A549 (cell line): ENCODE measurements around the gene TET2. TPM values are rescaled to one million over a fixed set of nuclear protein-coding genes. Genes with fewer than 3 reads are reported as not detected.
A peak's percentile ranks its signal among the peaks of the same experiment; 100 is the strongest.

Experiments
- ATAC-seq, 2 experiments: fragments of 200-7000 bp in 1 of 2; fragments of >200 bp in 1 of 2; cut with Nextera tagmentation in 1 of 2; cut with Tn5 transposase in 1 of 2; 3 replicates each; pipeline versions ENCODE4 v1.8.0 to v1.9.1; 2018 to 2020; ENCODE audit warnings: mild to moderate bottlenecking in 1 of 2, moderate library complexity in 1 of 2
- CTCF ChIA-PET: fragments of 300-600 bp; sonication (Branson Sonifier 250); formaldehyde crosslinking; extraction: SDS; loops from one replicate; lab custom pipeline; 2021; ENCODE audit warnings: antibody characterized with exemption, inconsistent platforms; lab: Yijun Ruan, JAX
- POLR2A ChIA-PET: fragments of 350-600 bp; formaldehyde crosslinking; extraction: SDS; loops from one replicate; lab custom pipeline; 2021; ENCODE audit warnings: antibody characterized with exemption, inconsistent platforms; lab: Yijun Ruan, JAX
- DNase-seq, 2 experiments: peaks; one replicate each; pipeline versions ENCODE4 v3.0.0 to v3.0.0-alpha.2; 2011 to 2016; ENCODE audit warnings: low read depth in 1 of 2, low spot score in 1 of 2
- FAIRE-seq: peaks from 2 replicates; lab custom pipeline; 2011; peaks lifted over from hg19 to GRCh38; lab: Jason Lieb, UNC
- H3K27ac ChIP-seq, 2 experiments: fragments of >200 bp; sonication (Bioruptor Twin); formaldehyde crosslinking; 3 replicates each; pipeline ENCODE4 v1.5.1; 2016 to 2017
- H3K4me1 ChIP-seq: fragments of >200 bp; sonication (Bioruptor Twin); formaldehyde crosslinking; 3 replicates; pipeline ENCODE4 v1.6.1; 2016
- H3K4me2 ChIP-seq: fragments of >200 bp; sonication (Bioruptor Twin); formaldehyde crosslinking; 3 replicates; pipeline ENCODE4 v1.6.1; 2016
- H3K4me3 ChIP-seq: fragments of >200 bp; sonication (Bioruptor Twin); formaldehyde crosslinking; 3 replicates; pipeline ENCODE4 v1.5.1; 2016
- H3K9me3 ChIP-seq: fragments of >200 bp; sonication (Bioruptor Twin); formaldehyde crosslinking; 3 replicates; pipeline ENCODE4 v1.6.1; 2016
- CEBPB ChIP-seq, 2 experiments: fragments of >200 bp in 1 of 2; sonication (Bioruptor Twin) in 1 of 2; formaldehyde crosslinking in 1 of 2; IDR thresholded peaks; 2 replicates each; pipeline ENCODE4 v1.6.1; 2012 to 2016
- CHD2 ChIP-seq: fragments of 150-350 bp; IDR thresholded peaks from 2 replicates; pipeline ENCODE4 v1.6.1; 2014; ENCODE audit warnings: low read length; ENCODE audit not compliant: partially characterized antibody
- CHD4 ChIP-seq: fragments of 200-600 bp; sonication (generic); IDR thresholded peaks from 2 replicates; pipeline ENCODE4 v1.6.1; 2016; ENCODE audit warnings: antibody characterized with exemption, mild to moderate bottlenecking, borderline replicate concordance
- EHMT2 ChIP-seq: fragments of 200-600 bp; sonication (generic); IDR thresholded peaks from 2 replicates; pipeline ENCODE4 v1.6.1; 2016; ENCODE audit warnings: antibody characterized with exemption, low read depth, mild to moderate bottlenecking, moderate library complexity
- EP300 ChIP-seq, 2 experiments: fragments of >200 bp; sonication (Bioruptor Twin); formaldehyde crosslinking; IDR thresholded peaks; 2 replicates in 1 of 2; 3 replicates in 1 of 2; pipeline ENCODE4 v1.6.1; 2016 to 2017
- HOXB5 ChIP-seq: fragments of 250-450 bp; sonication (Bioruptor Pico); IDR thresholded peaks from 2 replicates; pipeline ENCODE4 v1.5.0; 2020; ENCODE audit warnings: mild to moderate bottlenecking, moderate library complexity
- JUN ChIP-seq, 2 experiments: fragments of >200 bp; sonication (Bioruptor Twin); formaldehyde crosslinking; IDR thresholded peaks; 2 replicates in 1 of 2; 3 replicates in 1 of 2; pipeline ENCODE4 v1.6.1; 2016 to 2017
- JUNB ChIP-seq: fragments of >200 bp; sonication (Bioruptor Twin); formaldehyde crosslinking; IDR thresholded peaks from 2 replicates; pipeline ENCODE4 v1.6.1; 2016
- KDM1A ChIP-seq: fragments of 200-600 bp; sonication (generic); IDR thresholded peaks from 2 replicates; pipeline ENCODE4 v1.6.1; 2016; ENCODE audit warnings: low read depth, mild to moderate bottlenecking
- MAFK ChIP-seq: fragments of 450-650 bp; IDR thresholded peaks from 2 replicates; pipeline ENCODE4 v1.6.1; 2014; ENCODE audit not compliant: partially characterized antibody
- NR3C1 ChIP-seq: fragments of >200 bp; sonication (Bioruptor Twin); formaldehyde crosslinking; IDR thresholded peaks from 3 replicates; pipeline ENCODE4 v1.6.1; 2017
- PHF8 ChIP-seq: fragments of 200-600 bp; sonication (generic); IDR thresholded peaks from 2 replicates; pipeline ENCODE4 v1.6.1; 2016; ENCODE audit warnings: low read depth, mild to moderate bottlenecking, antibody characterized with exemption, moderate library complexity, borderline replicate concordance
- TFCP2L1 ChIP-seq: fragments of 250-450 bp; sonication (Bioruptor Pico); IDR thresholded peaks from 2 replicates; pipeline ENCODE4 v1.5.0; 2021; ENCODE audit warnings: mild to moderate bottlenecking
- TP53 ChIP-seq: fragments of 250-450 bp; sonication (Bioruptor Pico); IDR thresholded peaks from 2 replicates; pipeline ENCODE4 v1.5.0; 2021; ENCODE audit warnings: mild to moderate bottlenecking, moderate library complexity
- ZSCAN20 ChIP-seq: fragments of 250-450 bp; sonication (Bioruptor Pico); IDR thresholded peaks from 2 replicates; pipeline ENCODE4 v1.8.0; 2022; ENCODE audit warnings: mild to moderate bottlenecking, moderate library complexity
- WGBS: methylation state at CpG from one replicate; pipeline ENCODE4 v1.1.6; 2017; ENCODE audit errors: missing lambda C conversion rate; 5-methylcytosine and 5-hydroxymethylcytosine counted together
- polyA plus RNA-seq, 4 experiments: library from polyadenylated mRNA; depleted of rRNA in 3 of 4; stranded (reverse); fragments of >200 nt; fragmentation: RNase III in 1 of 4; extraction: RNeasy Plus Mini Kit Qiagen cat#74134 plus additional on column Dnase treatment in 1 of 4; gene quantifications; 2 replicates in 3 of 4; 3 replicates in 1 of 4; pipeline ENCODE4 v1.2.3, GENCODE V29; 2011 to 2017
- TF ChIP-seq, protein P1 (sequence below): fragments of >200 bp; sonication (Bioruptor Twin); formaldehyde crosslinking; IDR thresholded peaks from 3 replicates; pipeline ENCODE4 v1.6.1; 2016
- TF ChIP-seq, protein P2 (sequence below): fragments of >200 bp; sonication (Bioruptor Twin); formaldehyde crosslinking; IDR thresholded peaks from 3 replicates; pipeline ENCODE4 v1.5.1; 2016

Gene TET2
- polyA plus RNA-seq, 2 of the 4 experiments (the other 2 are of a cell fraction): 2.2 to 6.6 TPM

DNA sequence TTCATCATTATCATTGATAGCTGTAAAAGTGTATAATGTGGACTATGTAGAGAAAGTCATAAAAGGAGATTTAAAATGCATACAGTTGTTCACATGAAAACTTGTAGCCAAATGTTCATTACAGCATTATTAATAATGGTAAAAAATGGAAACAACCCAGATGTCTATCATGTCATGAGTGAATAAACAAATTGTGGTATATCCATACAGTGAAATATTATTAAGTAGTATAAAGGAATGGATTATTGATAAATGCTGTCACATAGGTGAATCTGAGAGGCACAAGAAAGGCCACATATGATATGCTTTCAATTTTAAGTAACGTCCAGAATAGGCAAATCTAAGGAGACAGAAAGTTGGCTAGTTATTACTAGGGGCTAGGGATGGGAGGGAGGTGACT is 7.1 kb downstream of the TET2 start:
- CTCF ChIA-PET: no interaction called here
- no peak for TF ChIP-seq PHF8
- TF ChIP-seq JUNB: no peak
- no peak for TF ChIP-seq HOXB5 (CRISPR knock-in tag)
- no peak for TF ChIP-seq TP53 (CRISPR knock-in tag)
- TF ChIP-seq, all 56 proteins: peak for 0
- Histone ChIP-seq H3K9me3 (no peaks in the 10 kb centered on the region), H3K4me2 (no peak overlapping the region), H3K27ac (no peak overlapping the region), H3K4me3 (no peak overlapping the region), H3K4me1 (peaks cover 25% of the 10 kb centered on the region; the same call in 2 of the 3 replicates)
- no peak for ATAC-seq
- no peak for FAIRE-seq
- POLR2A ChIA-PET: no interaction called here
- DNase-seq: no peak
- 88% methylated on average over 1 of the region's 1 CpG for WGBS

GRCh38 chr4:105154576-105154975 is 7.9 kb downstream of the TET2 start:
- ChIA-PET CTCF (interaction anchor here (0.8 kb wide), 1 partner anchor 14 kb away, joined by 3 read pairs; no protein-coding TSS in a partner anchor), POLR2A (no interaction called here)
- Histone ChIP-seq H3K4me2 (no peak overlapping the region), H3K4me1 (peaks cover 20% of the 10 kb centered on the region; the same call in 2 of the 3 replicates), H3K27ac (no peak overlapping the region), H3K4me3 (no peak overlapping the region), H3K9me3 (no peaks in the 10 kb centered on the region)
- TF ChIP-seq EP300 (IDR thresholded peaks at IDR 0.05) (no peak), JUN (IDR thresholded peaks at IDR 0.05) (no peak), KDM1A (no peak), EHMT2 (no peak), MAFK (no peak)
- TF ChIP-seq, protein P1, sequence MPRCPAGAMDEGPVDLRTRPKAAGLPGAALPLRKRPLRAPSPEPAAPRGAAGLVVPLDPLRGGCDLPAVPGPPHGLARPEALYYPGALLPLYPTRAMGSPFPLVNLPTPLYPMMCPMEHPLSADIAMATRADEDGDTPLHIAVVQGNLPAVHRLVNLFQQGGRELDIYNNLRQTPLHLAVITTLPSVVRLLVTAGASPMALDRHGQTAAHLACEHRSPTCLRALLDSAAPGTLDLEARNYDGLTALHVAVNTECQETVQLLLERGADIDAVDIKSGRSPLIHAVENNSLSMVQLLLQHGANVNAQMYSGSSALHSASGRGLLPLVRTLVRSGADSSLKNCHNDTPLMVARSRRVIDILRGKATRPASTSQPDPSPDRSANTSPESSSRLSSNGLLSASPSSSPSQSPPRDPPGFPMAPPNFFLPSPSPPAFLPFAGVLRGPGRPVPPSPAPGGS: no peak
- FAIRE-seq (no peak), ATAC-seq (no peak), DNase-seq (no peak)
- WGBS: 100% methylated on average over 5 of the region's 5 CpGs

DNA sequence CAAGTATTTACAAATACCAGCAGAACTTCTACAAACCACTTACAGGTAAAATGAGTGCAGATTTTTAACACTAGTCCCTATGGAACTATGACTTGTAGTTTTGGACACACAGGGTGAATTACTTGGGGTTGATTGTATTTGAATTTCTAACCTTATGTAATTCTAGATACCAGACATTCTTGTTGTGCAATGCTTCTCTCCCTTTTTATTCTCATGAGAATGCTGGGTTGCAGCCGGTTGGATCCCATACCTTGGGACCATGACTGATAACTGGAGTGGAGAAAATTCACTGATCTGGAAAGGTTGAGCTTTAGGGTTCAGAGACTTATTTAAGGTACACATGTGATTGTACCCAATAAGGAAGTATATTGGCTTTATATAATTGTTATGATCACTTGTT is 8.8 kb downstream of the TET2 start:
- FAIRE-seq: no peak
- H3K4me1 ChIP-seq: peaks cover 18% of the 10 kb centered on the region; the same call in 2 of the 3 replicates
- no peak for ATAC-seq
- TF ChIP-seq NR3C1 (no peak), CHD4 (no peak)
- TF ChIP-seq, protein P2, sequence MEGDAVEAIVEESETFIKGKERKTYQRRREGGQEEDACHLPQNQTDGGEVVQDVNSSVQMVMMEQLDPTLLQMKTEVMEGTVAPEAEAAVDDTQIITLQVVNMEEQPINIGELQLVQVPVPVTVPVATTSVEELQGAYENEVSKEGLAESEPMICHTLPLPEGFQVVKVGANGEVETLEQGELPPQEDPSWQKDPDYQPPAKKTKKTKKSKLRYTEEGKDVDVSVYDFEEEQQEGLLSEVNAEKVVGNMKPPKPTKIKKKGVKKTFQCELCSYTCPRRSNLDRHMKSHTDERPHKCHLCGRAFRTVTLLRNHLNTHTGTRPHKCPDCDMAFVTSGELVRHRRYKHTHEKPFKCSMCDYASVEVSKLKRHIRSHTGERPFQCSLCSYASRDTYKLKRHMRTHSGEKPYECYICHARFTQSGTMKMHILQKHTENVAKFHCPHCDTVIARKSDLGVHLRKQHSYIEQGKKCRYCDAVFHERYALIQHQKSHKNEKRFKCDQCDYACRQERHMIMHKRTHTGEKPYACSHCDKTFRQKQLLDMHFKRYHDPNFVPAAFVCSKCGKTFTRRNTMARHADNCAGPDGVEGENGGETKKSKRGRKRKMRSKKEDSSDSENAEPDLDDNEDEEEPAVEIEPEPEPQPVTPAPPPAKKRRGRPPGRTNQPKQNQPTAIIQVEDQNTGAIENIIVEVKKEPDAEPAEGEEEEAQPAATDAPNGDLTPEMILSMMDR: no peak
- TF ChIP-seq, all 56 proteins: peak for 0
- H3K27ac ChIP-seq: no peak overlapping the region
- no peak for DNase-seq
- WGBS: 50% methylated on average over 1 of the region's 1 CpG
- no peaks in the 10 kb centered on the region for H3K9me3 ChIP-seq
- peak overlapping the region; percentile 34; the same call in 2 of the 3 replicates for H3K4me2 ChIP-seq
- POLR2A ChIA-PET: no interaction called here
- CTCF ChIA-PET: no interaction called here
- H3K4me3 ChIP-seq: no peak overlapping the region

GRCh38 chr4:105158837-105159236 is 12.2 kb downstream of the TET2 start:
- peaks cover 18% of the 10 kb centered on the region; the same call in 2 of the 3 replicates for H3K4me1 ChIP-seq
- no peak for ATAC-seq
- CTCF ChIA-PET: no interaction called here

More at GRCh38 chr4:105158837-105159236, 12.2 kb downstream of the TET2 start:
- POLR2A ChIA-PET: no interaction called here
- DNase-seq (no peak), FAIRE-seq (no peak)
- Histone ChIP-seq H3K9me3 (no peaks in the 10 kb centered on the region), H3K4me3 (no peak overlapping the region), H3K4me2 (no peak overlapping the region), H3K27ac (no peak overlapping the region)
- TF ChIP-seq ZSCAN20 (CRISPR knock-in tag) (no peak), CEBPB (IDR thresholded peaks at IDR 0.05) (no peak), TFCP2L1 (CRISPR knock-in tag) (no peak), CHD2 (no peak)
- WGBS: 83% methylated on average over 9 of the region's 9 CpGs
